IPS-20b (cell line): ENCODE measurements around the gene BRI3BP.
"Not testable (repeated sequence)": the region's sequence is repeated elsewhere in the genome, so short reads cannot be mapped to it uniquely, and the experiment has no call there.

ENCODE experiments used
- H3K27ac ChIP-seq: one replicate; pipeline ENCODE4 v1.5.1; 2013; ENCODE audit warnings: low read length
- H3K27me3 ChIP-seq: 2 replicates; pipeline ENCODE4 v1.6.1; 2013; ENCODE audit warnings: mild to moderate bottlenecking, low read length, inconsistent platforms; ENCODE audit not compliant: insufficient read depth
- H3K36me3 ChIP-seq: 2 replicates; pipeline ENCODE4 v1.6.1; 2013; ENCODE audit warnings: low read depth, mild to moderate bottlenecking, inconsistent platforms, low read length, moderate library complexity; ENCODE audit not compliant: insufficient read depth
- H3K4me1 ChIP-seq: 2 replicates; pipeline ENCODE4 v1.6.1; 2013; ENCODE audit warnings: mild to moderate bottlenecking, control low read depth, inconsistent platforms, low read length, moderate library complexity; ENCODE audit not compliant: insufficient read depth
- H3K4me3 ChIP-seq: 2 replicates; pipeline ENCODE4 v1.5.1; 2013; ENCODE audit warnings: mild to moderate bottlenecking, low read length, inconsistent platforms
- H3K9ac ChIP-seq: 2 replicates; pipeline ENCODE4 v1.6.1; 2013; ENCODE audit warnings: low read depth, mild to moderate bottlenecking, inconsistent platforms, low read length, moderate library complexity
- H3K9me3 ChIP-seq: 2 replicates; pipeline ENCODE4 v1.6.1; 2013; ENCODE audit warnings: mild to moderate bottlenecking, low read depth, low read length, inconsistent platforms; ENCODE audit not compliant: insufficient read depth

The BRI3BP gene

GRCh38 chr12:125074294-125074693 lies 80.8 kb downstream of the BRI3BP start:
- peaks cover 46% of the 10 kb centered on the region for H3K36me3 ChIP-seq
- not testable (repeated sequence) for H3K27ac ChIP-seq, H3K9ac ChIP-seq, H3K27me3 ChIP-seq, H3K4me1 ChIP-seq, H3K9me3 ChIP-seq, H3K4me3 ChIP-seq

DNA sequence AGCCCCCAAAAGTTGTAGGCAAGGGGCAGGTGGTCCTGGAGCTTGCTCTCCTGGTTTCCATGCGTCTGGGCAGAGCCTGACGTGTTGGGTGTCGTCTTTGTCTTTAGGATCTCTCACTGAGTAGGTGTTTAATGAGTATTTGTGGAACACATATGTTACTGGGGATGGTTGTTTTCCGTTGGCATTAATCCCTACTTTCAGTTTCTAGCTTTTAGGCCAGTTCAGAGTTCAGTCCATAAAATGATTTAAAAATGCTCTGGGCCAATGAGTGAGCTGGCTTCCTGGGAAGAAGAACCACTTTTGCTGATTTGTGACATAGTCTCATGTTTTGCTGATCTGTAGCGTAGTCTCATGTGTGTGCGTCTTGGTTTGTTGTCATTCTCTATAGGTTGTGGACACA lies 82.7 kb downstream of the BRI3BP start:
- H3K9ac ChIP-seq = no peak overlapping the region
- H3K4me3 ChIP-seq = no peak overlapping the region
- H3K27me3 ChIP-seq = no peaks in the 10 kb centered on the region
- H3K36me3 ChIP-seq = peaks cover 51% of the 10 kb centered on the region
- no peaks in the 10 kb centered on the region for H3K9me3 ChIP-seq
- H3K4me1 ChIP-seq = no peaks in the 10 kb centered on the region
- H3K27ac ChIP-seq = no peak overlapping the region

GRCh38 chr12:125079084-125079483 lies 85.6 kb downstream of the BRI3BP start:
- no peak overlapping the region for H3K27ac ChIP-seq
- peaks cover 54% of the 10 kb centered on the region for H3K36me3 ChIP-seq
- no peaks in the 10 kb centered on the region for H3K4me1 ChIP-seq
- no peak overlapping the region for H3K4me3 ChIP-seq
- H3K27me3 ChIP-seq = no peaks in the 10 kb centered on the region
- H3K9me3 ChIP-seq = no peaks in the 10 kb centered on the region
- H3K9ac ChIP-seq = no peak overlapping the region

GRCh38 chr12:125079648-125080645 lies 86.5 kb downstream of the BRI3BP start:
- Histone ChIP-seq H3K27ac (no peak overlapping the region), H3K4me3 (no peak overlapping the region), H3K4me1 (no peaks in the 10 kb centered on the region), H3K27me3 (no peaks in the 10 kb centered on the region), H3K9ac (no peak overlapping the region), H3K36me3 (peaks cover 62% of the 10 kb centered on the region), H3K9me3 (no peaks in the 10 kb centered on the region)
